WTC11 (cell line): ENCODE results near the gene NCKAP5. TPM values are rescaled to one million over a fixed set of nuclear protein-coding genes. Genes with fewer than 3 reads are reported as not detected.

Experiments used
- ATAC-seq: fragments of 200-7000 bp; cut with Tn5 transposase; 2 replicates; pipeline ENCODE4 v1.10.0; 2021; ENCODE audit warnings: mild to moderate bottlenecking, moderate library complexity
- CTCF ChIA-PET: fragments of 300-600 bp; sonication (Branson Sonifier 250); formaldehyde crosslinking; loops from one replicate; lab custom pipeline; 2021; ENCODE audit warnings: antibody characterized with exemption; lab: Charles Lee
- POLR2A ChIA-PET: fragments of 350-600 bp; sonication (Branson Sonifier 250); formaldehyde crosslinking; loops from one replicate; lab custom pipeline; 2021; ENCODE audit warnings: antibody characterized with exemption; lab: Charles Lee
- DNase-seq: peaks from one replicate; pipeline ENCODE4 v3.0.0; 2021; ENCODE audit warnings: low spot score
- H3K27ac Mint-ChIP-seq: 2 replicates; pipeline ENCODE4 v1.8.0; 2021; ENCODE audit warnings: mixed read lengths
- H3K27me3 Mint-ChIP-seq: 2 replicates; pipeline ENCODE4 v1.8.0; 2021; ENCODE audit warnings: low read depth, mild to moderate bottlenecking, moderate library complexity, mixed read lengths
- H3K36me3 Mint-ChIP-seq: 2 replicates; pipeline ENCODE4 v1.8.0; 2021; ENCODE audit warnings: mixed read lengths
- H3K4me1 Mint-ChIP-seq: 2 replicates; pipeline ENCODE4 v1.8.0; 2022; ENCODE audit warnings: mixed read lengths
- H3K4me3 Mint-ChIP-seq: 2 replicates; pipeline ENCODE4 v1.8.0; 2021; ENCODE audit warnings: mild to moderate bottlenecking, moderate library complexity, mixed read lengths
- H3K9me3 Mint-ChIP-seq: 2 replicates; pipeline ENCODE4 v1.8.0; 2021; ENCODE audit warnings: mixed read lengths
- ATF1 ChIP-seq: sonication (generic); formaldehyde crosslinking; IDR thresholded peaks from 2 replicates; pipeline ENCODE4 v1.8.1; 2023; ENCODE audit warnings: mild to moderate bottlenecking, moderate library complexity, missing genetic modification reagents
- GTF2I ChIP-seq: fragments of 250-450 bp; sonication (Bioruptor Pico); conservative IDR thresholded peaks from 2 replicates; pipeline ENCODE4 v1.4.0; 2021; ENCODE audit warnings: mild to moderate bottlenecking
- JAZF1 ChIP-seq: fragments of 250-450 bp; sonication (Bioruptor Pico); IDR thresholded peaks from 2 replicates; pipeline ENCODE4 v1.9.0; 2021; ENCODE audit warnings: moderate library complexity, mild to moderate bottlenecking, inconsistent platforms
- MXD4 ChIP-seq: fragments of 250-450 bp; sonication (Bioruptor Pico); IDR thresholded peaks from 2 replicates; pipeline ENCODE4 v1.8.0; 2021; ENCODE audit warnings: mild to moderate bottlenecking, moderate library complexity, borderline replicate concordance
- NFE2L1 ChIP-seq: sonication (generic); formaldehyde crosslinking; IDR thresholded peaks from 2 replicates; pipeline ENCODE4 v1.8.1; 2023; ENCODE audit warnings: missing genetic modification reagents
- ZNF121 ChIP-seq: sonication (generic); formaldehyde crosslinking; IDR thresholded peaks from 2 replicates; pipeline ENCODE4 v1.8.0; 2023; ENCODE audit warnings: missing genetic modification reagents
- ZNF219 ChIP-seq: sonication (generic); formaldehyde crosslinking; IDR thresholded peaks from 2 replicates; pipeline ENCODE4 v1.8.0; 2023; ENCODE audit warnings: missing genetic modification reagents, mild to moderate bottlenecking, borderline replicate concordance
- ZNF416 ChIP-seq: fragments of 250-450 bp; sonication (Bioruptor Pico); IDR thresholded peaks from 2 replicates; pipeline ENCODE4 v1.9.0; 2021; ENCODE audit warnings: mild to moderate bottlenecking, inconsistent platforms
- ZNF423 ChIP-seq: fragments of 250-450 bp; sonication (Bioruptor Pico); IDR thresholded peaks from 2 replicates; pipeline ENCODE4 v2.1.2; 2022; ENCODE audit warnings: mild to moderate bottlenecking, moderate library complexity
- total RNA-seq: library from RNA; stranded (reverse); gene quantifications from 3 replicates; pipeline ENCODE4 v1.2.3, GENCODE V29; 2021
- TF ChIP-seq, protein P1 (sequence below): sonication (generic); formaldehyde crosslinking; IDR thresholded peaks from 2 replicates; pipeline ENCODE4 v1.8.1; 2022; ENCODE audit warnings: low read depth, mild to moderate bottlenecking, moderate library complexity, missing genetic modification reagents, borderline replicate concordance
- TF ChIP-seq, protein P2 (sequence below): fragments of 250-450 bp; sonication (Bioruptor Pico); IDR thresholded peaks from 2 replicates; pipeline ENCODE4 v2.1.2; 2022; ENCODE audit warnings: mild to moderate bottlenecking, moderate library complexity
- TF ChIP-seq, protein P3 (sequence below): sonication (generic); formaldehyde crosslinking; IDR thresholded peaks from 2 replicates; pipeline ENCODE4 v1.8.1; 2023; ENCODE audit warnings: mild to moderate bottlenecking, missing genetic modification reagents, borderline replicate concordance
- TF ChIP-seq, protein P4 (sequence below): sonication (generic); formaldehyde crosslinking; conservative IDR thresholded peaks from 2 replicates; pipeline ENCODE4 v1.8.1; 2023; ENCODE audit warnings: mild to moderate bottlenecking, low read depth, missing genetic modification reagents, moderate library complexity
- TF ChIP-seq, protein P5 (sequence below): sonication (generic); formaldehyde crosslinking; IDR thresholded peaks from 2 replicates; pipeline ENCODE4 v1.8.0; 2022; ENCODE audit warnings: mild to moderate bottlenecking, missing genetic modification reagents

Gene NCKAP5
- total RNA-seq, 1 experiment from 2014 or later, result 0.55 TPM

DNA sequence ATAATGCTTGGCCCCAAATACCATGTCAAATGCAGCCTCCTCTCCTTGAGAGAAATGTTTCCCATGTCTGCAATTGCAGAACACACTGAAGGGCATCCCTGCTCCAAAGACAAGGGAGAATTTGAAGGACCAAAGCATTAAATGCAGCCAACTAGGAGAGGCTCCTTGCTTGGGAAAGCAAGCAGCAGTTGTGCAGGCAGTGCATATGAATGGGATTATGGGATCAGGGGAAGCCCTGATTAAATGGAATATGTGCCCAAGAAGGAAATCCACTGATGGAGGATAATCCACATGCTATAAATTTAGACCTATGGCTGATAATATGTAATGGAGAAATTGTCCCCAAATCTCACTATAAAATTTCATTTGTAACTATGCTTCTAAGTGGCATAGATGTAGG is 116.1 kb downstream of the NCKAP5 start (continued):
- TF ChIP-seq, protein P1, sequence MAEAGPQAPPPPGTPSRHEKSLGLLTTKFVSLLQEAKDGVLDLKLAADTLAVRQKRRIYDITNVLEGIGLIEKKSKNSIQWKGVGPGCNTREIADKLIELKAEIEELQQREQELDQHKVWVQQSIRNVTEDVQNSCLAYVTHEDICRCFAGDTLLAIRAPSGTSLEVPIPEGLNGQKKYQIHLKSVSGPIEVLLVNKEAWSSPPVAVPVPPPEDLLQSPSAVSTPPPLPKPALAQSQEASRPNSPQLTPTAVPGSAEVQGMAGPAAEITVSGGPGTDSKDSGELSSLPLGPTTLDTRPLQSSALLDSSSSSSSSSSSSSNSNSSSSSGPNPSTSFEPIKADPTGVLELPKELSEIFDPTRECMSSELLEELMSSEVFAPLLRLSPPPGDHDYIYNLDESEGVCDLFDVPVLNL (CRISPR knock-in tag), result no peak
- TF ChIP-seq NFE2L1 (CRISPR knock-in tag) (no peak), ZNF121 (CRISPR knock-in tag) (no peak), GTF2I (CRISPR knock-in tag) (no peak)
- TF ChIP-seq, protein P2, sequence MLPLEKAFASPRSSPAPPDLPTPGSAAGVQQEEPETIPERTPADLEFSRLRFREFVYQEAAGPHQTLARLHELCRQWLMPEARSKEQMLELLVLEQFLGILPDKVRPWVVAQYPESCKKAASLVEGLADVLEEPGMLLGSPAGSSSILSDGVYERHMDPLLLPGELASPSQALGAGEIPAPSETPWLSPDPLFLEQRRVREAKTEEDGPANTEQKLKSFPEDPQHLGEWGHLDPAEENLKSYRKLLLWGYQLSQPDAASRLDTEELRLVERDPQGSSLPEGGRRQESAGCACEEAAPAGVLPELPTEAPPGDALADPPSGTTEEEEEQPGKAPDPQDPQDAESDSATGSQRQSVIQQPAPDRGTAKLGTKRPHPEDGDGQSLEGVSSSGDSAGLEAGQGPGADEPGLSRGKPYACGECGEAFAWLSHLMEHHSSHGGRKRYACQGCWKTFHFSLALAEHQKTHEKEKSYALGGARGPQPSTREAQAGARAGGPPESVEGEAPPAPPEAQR (CRISPR knock-in tag), result no peak
- TF ChIP-seq, all 79 proteins: peak for 0

DNA sequence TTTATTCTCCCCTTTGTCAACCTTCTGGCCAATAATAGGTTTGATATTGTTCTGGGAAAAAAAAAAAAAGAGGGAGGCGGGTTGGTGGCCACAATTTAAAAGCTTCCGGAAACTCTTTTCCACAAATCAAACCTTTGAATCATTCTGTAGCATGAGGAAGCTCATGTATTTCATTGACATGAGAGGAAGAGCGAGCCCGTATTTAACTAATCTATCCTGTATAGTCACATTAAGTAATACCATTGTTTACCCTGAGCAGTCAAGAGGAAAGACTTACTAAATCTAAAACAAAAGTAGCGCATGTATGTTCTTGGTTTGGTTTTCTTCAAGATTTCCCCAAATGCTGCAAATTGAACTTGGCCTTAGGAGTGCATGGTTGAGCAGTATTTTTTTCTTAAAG is 120.1 kb downstream of the NCKAP5 start:
- Mint-ChIP-seq H3K36me3 (no peaks in the 10 kb centered on the region), H3K4me3 (no peak overlapping the region), H3K27ac (no peak overlapping the region), H3K4me1 (no peaks in the 10 kb centered on the region), H3K27me3 (no peaks in the 10 kb centered on the region; the same call in 1 of the 2 replicates), H3K9me3 (no peaks in the 10 kb centered on the region)
- CTCF ChIA-PET, result interaction anchor here (0.6 kb wide), 1 partner anchor 32 kb away, joined by 4 read pairs; no protein-coding TSS in a partner anchor
- TF ChIP-seq MXD4 (CRISPR knock-in tag) (no peak), JAZF1 (CRISPR knock-in tag) (no peak), ZNF219 (CRISPR knock-in tag) (no peak), ZNF423 (CRISPR knock-in tag) (no peak), ZNF416 (no peak), ATF1 (CRISPR knock-in tag) (no peak)
- TF ChIP-seq, protein P3, sequence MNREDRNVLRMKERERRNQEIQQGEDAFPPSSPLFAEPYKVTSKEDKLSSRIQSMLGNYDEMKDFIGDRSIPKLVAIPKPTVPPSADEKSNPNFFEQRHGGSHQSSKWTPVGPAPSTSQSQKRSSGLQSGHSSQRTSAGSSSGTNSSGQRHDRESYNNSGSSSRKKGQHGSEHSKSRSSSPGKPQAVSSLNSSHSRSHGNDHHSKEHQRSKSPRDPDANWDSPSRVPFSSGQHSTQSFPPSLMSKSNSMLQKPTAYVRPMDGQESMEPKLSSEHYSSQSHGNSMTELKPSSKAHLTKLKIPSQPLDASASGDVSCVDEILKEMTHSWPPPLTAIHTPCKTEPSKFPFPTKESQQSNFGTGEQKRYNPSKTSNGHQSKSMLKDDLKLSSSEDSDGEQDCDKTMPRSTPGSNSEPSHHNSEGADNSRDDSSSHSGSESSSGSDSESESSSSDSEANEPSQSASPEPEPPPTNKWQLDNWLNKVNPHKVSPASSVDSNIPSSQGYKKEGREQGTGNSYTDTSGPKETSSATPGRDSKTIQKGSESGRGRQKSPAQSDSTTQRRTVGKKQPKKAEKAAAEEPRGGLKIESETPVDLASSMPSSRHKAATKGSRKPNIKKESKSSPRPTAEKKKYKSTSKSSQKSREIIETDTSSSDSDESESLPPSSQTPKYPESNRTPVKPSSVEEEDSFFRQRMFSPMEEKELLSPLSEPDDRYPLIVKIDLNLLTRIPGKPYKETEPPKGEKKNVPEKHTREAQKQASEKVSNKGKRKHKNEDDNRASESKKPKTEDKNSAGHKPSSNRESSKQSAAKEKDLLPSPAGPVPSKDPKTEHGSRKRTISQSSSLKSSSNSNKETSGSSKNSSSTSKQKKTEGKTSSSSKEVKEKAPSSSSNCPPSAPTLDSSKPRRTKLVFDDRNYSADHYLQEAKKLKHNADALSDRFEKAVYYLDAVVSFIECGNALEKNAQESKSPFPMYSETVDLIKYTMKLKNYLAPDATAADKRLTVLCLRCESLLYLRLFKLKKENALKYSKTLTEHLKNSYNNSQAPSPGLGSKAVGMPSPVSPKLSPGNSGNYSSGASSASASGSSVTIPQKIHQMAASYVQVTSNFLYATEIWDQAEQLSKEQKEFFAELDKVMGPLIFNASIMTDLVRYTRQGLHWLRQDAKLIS (CRISPR knock-in tag), result no peak
- TF ChIP-seq, protein P1 (CRISPR knock-in tag), result no peak
- TF ChIP-seq, protein P4, sequence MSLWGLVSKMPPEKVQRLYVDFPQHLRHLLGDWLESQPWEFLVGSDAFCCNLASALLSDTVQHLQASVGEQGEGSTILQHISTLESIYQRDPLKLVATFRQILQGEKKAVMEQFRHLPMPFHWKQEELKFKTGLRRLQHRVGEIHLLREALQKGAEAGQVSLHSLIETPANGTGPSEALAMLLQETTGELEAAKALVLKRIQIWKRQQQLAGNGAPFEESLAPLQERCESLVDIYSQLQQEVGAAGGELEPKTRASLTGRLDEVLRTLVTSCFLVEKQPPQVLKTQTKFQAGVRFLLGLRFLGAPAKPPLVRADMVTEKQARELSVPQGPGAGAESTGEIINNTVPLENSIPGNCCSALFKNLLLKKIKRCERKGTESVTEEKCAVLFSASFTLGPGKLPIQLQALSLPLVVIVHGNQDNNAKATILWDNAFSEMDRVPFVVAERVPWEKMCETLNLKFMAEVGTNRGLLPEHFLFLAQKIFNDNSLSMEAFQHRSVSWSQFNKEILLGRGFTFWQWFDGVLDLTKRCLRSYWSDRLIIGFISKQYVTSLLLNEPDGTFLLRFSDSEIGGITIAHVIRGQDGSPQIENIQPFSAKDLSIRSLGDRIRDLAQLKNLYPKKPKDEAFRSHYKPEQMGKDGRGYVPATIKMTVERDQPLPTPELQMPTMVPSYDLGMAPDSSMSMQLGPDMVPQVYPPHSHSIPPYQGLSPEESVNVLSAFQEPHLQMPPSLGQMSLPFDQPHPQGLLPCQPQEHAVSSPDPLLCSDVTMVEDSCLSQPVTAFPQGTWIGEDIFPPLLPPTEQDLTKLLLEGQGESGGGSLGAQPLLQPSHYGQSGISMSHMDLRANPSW (CRISPR knock-in tag), result no peak
- TF ChIP-seq, protein P2 (CRISPR knock-in tag), result no peak
- TF ChIP-seq, protein P5, sequence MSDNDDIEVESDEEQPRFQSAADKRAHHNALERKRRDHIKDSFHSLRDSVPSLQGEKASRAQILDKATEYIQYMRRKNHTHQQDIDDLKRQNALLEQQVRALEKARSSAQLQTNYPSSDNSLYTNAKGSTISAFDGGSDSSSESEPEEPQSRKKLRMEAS (CRISPR knock-in tag), result no peak
- POLR2A ChIA-PET, result no interaction called here
- DNase-seq, result no peak
- ATAC-seq, result no peak
